Measurements from ENCODE around the gene JAZF1. TPM values are rescaled to one million over a fixed set of nuclear protein-coding genes. Genes with fewer than 3 reads are reported as not detected.

JAZF1 gene
- total RNA-seq, 1 experiment from 2014 or later, result 3.4 TPM

DNA sequence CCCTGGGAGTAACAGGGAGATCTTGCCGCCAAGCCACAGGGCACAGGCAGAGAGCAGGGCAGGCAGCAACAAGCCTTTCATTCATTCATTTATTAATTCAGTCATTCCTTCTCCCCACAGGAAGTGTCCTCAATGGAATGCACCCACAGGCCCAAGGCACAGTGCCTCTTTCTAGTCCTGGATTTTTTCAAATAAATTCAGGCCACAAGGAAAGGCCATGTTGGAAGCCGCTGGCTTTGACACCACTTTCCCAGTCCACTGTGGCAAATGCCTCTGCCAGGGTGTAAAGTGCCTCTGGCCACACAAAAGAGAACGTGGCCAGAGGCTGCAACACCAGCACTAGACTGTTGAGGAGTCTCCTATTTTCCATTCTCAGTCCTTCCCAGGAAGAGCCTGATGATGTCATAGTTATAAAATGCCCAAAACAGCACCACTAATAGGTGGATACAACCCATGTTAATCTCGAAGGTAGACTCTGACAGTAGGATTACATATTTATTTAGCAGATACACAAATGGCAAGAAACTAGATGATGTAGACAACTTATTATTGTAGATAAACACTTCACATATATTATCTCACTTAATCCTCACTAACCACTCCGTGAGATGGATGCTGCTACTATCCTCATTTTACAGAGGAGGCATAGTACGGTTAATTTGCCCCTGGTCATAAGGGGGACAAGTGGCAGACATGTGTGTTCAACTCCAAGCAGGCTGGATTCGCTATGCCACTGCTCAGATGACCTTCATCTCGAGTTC lies 5.5 kb downstream of the JAZF1 start:
- H2AFZ ChIP-seq (ENCODE audit: low read depth, low read length, poor library complexity, severe bottlenecking), result no peak overlapping the region
- no peak overlapping the region for H3K4me2 ChIP-seq (ENCODE audit: low read length)
- H3K9ac ChIP-seq (ENCODE audit: low read length), result no peak overlapping the region
- H3K36me3 ChIP-seq (ENCODE audit: control insufficient read depth in 1 of 2, insufficient read depth in 2 of 2, low read length in 2 of 2), result no peaks in the 10 kb centered on the region
- ChIA-PET RAD21 (ENCODE audit: low non-redundant PET in 1 of 2, low total read pairs in 2 of 2, uncharacterized antibody in 2 of 2, unreplicated experiment in 2 of 2) (no interaction called here), POLR2A (no interaction called here), CTCF (no interaction called here)
- H3K9me2 ChIP-seq (ENCODE audit: insufficient read depth), result no peaks in the 10 kb centered on the region
- no TSS peak for BruUV-seq (replicated peaks)
- no peaks in the 10 kb centered on the region for H3K27me3 ChIP-seq (ENCODE audit: insufficient read depth, low read length)
- H3K4me1 ChIP-seq (ENCODE audit: control insufficient read depth in 1 of 2, insufficient read depth in 2 of 2, low read length in 2 of 2), result peaks cover 0 to 8% of the 10 kb centered on the region in 2 experiments; a peak in 2 of 4 replicates
- intact Hi-C loops (cut with micrococcal nuclease), result no loop called here
- TF ChIP-seq ATF3 (IDR thresholded peaks at IDR 0.05) (no peak), EZH2phosphoT487 (IDR thresholded peaks at IDR 0.05; ENCODE audit: borderline replicate concordance) (no peak), SRF (IDR thresholded peaks at IDR 0.05; ENCODE audit: low read depth) (no peak), CBX3 (IDR thresholded peaks at IDR 0.05; ENCODE audit: low read depth) (no peak), EZH2 (IDR thresholded peaks at IDR 0.05) (no peak), ZNF274 (IDR thresholded peaks at IDR 0.05; ENCODE audit: low read depth, low read length) (no peak), POLR2A (IDR thresholded peaks at IDR 0.05; ENCODE audit: borderline replicate concordance, extremely low read depth, insufficient read depth, insufficient read length) (no peak), ZFX (IDR thresholded peaks at IDR 0.05) (no peak), RAD21 (IDR thresholded peaks at IDR 0.05; ENCODE audit: low read depth) (no peak), EGR1 (IDR thresholded peaks at IDR 0.05; ENCODE audit: low read depth) (no peak), SP1 (IDR thresholded peaks at IDR 0.05; ENCODE audit: low read depth) (no peak), POLR2AphosphoS5 (IDR thresholded peaks at IDR 0.05; ENCODE audit: low read depth, low read length) (no peak), SIN3A (IDR thresholded peaks at IDR 0.05; ENCODE audit: low read depth) (no peak), TCF7L2 (IDR thresholded peaks at IDR 0.05; ENCODE audit: borderline replicate concordance, extremely low read depth, insufficient read depth, insufficient read length) (no peak), REST (IDR thresholded peaks at IDR 0.05; ENCODE audit: low read depth) (no peak), FOSL1 (IDR thresholded peaks at IDR 0.05; ENCODE audit: low read depth) (no peak)
- TF ChIP-seq, protein P1, sequence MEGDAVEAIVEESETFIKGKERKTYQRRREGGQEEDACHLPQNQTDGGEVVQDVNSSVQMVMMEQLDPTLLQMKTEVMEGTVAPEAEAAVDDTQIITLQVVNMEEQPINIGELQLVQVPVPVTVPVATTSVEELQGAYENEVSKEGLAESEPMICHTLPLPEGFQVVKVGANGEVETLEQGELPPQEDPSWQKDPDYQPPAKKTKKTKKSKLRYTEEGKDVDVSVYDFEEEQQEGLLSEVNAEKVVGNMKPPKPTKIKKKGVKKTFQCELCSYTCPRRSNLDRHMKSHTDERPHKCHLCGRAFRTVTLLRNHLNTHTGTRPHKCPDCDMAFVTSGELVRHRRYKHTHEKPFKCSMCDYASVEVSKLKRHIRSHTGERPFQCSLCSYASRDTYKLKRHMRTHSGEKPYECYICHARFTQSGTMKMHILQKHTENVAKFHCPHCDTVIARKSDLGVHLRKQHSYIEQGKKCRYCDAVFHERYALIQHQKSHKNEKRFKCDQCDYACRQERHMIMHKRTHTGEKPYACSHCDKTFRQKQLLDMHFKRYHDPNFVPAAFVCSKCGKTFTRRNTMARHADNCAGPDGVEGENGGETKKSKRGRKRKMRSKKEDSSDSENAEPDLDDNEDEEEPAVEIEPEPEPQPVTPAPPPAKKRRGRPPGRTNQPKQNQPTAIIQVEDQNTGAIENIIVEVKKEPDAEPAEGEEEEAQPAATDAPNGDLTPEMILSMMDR (IDR thresholded peaks at IDR 0.05 in 2 of 3, conservative IDR thresholded peaks at IDR 0.05 in 1 of 3; ENCODE audit: borderline replicate concordance in 1 of 3, insufficient read depth in 1 of 3, low read depth in 2 of 3, low read length in 2 of 3), result no peak
- TF ChIP-seq, protein P2, sequence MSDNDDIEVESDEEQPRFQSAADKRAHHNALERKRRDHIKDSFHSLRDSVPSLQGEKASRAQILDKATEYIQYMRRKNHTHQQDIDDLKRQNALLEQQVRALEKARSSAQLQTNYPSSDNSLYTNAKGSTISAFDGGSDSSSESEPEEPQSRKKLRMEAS (IDR thresholded peaks at IDR 0.05), result no peak
- TF ChIP-seq, protein P3, sequence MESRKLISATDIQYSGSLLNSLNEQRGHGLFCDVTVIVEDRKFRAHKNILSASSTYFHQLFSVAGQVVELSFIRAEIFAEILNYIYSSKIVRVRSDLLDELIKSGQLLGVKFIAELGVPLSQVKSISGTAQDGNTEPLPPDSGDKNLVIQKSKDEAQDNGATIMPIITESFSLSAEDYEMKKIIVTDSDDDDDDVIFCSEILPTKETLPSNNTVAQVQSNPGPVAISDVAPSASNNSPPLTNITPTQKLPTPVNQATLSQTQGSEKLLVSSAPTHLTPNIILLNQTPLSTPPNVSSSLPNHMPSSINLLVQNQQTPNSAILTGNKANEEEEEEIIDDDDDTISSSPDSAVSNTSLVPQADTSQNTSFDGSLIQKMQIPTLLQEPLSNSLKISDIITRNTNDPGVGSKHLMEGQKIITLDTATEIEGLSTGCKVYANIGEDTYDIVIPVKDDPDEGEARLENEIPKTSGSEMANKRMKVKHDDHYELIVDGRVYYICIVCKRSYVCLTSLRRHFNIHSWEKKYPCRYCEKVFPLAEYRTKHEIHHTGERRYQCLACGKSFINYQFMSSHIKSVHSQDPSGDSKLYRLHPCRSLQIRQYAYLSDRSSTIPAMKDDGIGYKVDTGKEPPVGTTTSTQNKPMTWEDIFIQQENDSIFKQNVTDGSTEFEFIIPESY (IDR thresholded peaks at IDR 0.05; ENCODE audit: extremely low read depth, insufficient replicate concordance, low read length), result no peak
- no peak overlapping the region for H3K27ac ChIP-seq (ENCODE audit: low read depth, low read length)
- H4K20me1 ChIP-seq (ENCODE audit: insufficient read depth), result no peaks in the 10 kb centered on the region
- ATAC-seq, result no peak
- no peak for DNase-seq (ENCODE audit: low read depth, low spot score)
- H3K4me3 ChIP-seq (replicated peaks in 1 of 2; ENCODE audit: low read depth in 1 of 2, low read length in 2 of 2), result no peak overlapping the region
- no peaks in the 10 kb centered on the region for H3K9me3 ChIP-seq (ENCODE audit: control insufficient read depth in 1 of 2, insufficient read depth in 1 of 2, low read depth in 1 of 2, low read length in 2 of 2)
- H3K79me2 ChIP-seq (ENCODE audit: insufficient read depth, low read length), result no peaks in the 10 kb centered on the region
